ENCODE data around the gene SH3RF3.

The SH3RF3 gene

DNA sequence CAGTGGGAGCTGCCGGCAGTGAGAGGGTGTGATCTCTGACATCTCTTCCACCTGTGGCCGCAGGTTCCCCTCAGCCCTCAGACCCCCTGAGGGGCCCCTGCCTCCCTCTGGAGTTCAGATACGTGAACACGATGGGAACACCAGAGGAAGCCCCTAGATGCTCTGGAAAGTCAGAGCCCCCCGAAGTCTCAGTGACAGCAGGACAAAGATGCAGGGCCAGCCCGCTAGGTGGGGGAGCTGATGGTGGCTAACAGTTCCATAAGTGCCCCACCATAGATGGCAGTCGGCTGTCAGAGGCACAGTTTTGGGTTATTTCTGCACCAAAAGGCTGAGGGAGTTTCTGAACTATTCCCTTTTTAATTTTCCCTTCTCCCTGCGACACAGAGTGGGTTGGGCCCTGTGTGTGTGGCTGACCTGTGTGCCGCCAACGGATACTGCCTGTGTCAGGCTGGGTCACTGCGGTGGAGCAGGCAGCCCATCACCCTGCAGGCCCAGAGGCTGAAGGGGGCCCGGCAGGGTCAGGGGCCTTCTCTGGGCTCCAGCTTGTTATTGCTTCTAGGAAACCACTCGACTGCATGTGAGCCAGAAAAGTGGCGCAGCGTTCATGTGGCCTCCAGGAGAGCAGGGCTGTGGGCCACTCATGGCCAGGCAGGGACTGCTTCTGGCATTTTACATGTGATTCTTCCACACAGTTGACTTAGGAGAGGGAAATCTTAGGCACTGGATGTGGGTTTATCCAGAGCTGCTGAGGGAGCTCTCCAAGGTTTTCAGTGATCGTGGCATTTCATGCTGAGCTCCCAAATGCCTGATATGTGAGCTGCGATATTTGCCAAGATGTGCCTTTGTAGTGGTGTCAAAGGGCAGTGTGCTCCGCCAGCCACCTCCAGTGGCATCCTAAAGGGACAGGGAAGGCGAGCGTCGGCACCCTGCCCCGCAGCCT, 225.1 kb downstream of the SH3RF3 start:
- DNase-seq (ENCODE audit: low spot score), result no peak

DNA sequence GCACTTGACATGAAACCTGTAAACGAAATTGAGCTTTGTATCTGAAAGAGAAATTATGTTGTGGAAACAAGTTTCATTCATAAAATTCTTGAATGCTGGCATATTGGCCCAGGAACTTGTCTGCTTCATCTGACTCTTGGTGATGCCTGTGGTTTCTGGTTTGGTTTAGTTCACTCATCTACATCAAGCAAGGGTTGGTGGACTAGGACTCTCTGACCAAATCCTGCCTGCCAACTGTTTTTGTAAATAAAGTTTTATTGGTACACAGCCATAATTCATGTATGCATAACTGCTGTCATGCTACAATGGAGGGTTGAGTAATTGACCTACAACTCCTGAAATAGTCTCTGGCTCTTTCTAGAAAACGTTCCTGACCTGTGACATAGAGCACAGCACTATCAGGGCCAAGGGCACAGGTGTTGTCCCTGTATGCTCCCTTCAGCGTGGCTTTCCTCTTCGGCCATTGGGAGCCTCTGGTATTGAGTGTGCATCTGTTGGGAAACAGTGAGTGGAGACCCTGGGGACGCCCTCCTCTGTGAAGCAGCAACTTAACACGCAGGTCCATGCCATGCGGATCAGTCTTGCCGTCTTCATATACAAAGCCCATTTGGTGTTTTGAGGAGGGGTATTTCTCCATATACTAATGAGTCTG, 226.3 kb downstream of the SH3RF3 start:
- DNase-seq (ENCODE audit: low spot score), result no peak

DNA sequence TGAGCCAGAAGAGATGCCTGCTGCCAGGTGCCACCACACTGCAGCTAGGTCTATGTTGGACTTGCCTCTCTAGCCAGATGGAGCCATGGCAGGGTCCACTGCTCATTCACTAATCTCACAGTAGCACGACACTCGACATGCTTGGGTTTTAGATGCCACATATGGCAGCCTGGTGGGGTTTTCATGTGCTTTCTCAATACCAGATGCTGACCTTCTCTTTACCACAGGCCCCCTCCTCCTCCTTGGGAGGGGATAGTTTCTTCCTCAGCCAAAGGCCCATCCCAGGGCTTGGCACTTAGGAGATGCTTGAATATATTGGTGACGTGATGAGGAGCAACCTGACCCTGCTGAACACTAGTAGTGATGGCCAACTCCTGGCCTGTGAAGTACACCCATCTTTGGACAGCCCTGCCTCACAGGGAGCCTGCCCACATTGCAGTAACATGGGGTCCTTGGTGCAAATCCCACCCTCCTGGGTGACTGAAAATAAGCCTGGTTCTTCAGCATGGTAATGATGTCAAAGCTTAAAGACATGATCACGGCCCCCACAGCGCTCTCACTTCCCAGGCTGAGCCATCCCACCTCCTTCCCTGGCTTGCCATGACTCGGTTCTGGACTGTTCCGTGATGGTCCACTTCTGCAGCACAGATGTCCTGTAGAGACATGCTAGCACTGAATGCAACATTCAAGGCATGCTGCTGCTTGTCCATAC, 227.5 kb downstream of the SH3RF3 start:
- DNase-seq (ENCODE audit: low spot score), result no peak

DNA sequence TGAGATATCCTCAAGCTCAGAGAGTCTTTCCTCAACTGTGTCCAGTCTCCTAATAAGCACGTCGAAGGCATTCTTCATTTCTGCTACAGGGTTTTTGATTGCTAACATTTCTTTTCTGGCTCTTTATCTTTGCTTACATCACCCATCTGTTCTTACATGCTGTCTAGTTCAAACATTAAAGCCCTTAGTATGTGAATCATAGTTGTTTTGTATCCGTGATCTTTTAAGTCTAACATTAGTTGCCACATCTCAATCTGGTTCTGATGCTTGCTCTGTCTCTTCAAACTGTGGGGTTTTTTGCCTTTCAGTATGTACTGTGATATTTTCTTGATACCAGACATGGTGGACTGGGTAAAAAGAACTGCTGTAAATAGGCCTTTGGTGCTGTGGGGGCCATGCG, 235.2 kb downstream of the SH3RF3 start:
- DNase-seq (ENCODE audit: low spot score), result no peak

DNA sequence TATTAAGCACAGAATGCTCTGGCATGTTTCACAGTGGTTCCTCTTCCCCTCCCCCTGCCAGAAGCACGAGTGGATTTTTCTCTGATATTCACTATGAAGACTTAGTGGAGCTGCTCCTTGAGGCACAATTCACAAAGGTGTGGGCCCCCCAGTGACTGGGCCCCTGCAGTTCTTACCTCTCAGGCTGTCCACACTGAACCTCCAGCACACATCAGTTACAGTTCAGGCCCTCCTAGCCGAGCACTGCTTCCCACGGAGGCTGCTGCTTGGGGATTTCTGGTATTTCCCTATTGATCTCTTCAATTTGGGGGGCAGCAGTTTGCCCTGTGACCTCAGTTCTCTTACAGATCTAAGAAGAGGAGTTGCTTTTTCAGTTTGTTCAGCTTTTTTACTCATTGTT, 236.1 kb downstream of the SH3RF3 start:
- no peak for DNase-seq (ENCODE audit: low spot score)

DNA sequence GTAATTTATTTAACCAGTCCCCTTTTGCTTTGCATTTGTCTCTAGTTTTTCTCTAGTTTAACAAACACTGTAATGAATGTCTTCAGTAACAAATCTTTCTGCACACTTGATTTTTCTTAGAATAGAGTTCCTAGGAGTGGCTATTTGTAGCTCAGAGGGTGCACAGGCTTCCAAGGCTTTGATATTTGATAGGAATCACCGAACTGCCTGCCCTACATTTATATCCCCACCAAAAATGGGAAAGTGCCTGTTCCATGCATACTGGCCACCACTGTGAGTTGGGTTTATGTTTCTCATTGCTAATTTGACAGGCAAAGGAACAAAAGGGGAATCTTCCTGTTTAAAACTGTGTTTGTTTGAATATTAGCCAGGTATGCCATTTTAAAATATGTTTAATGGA, 238.7 kb downstream of the SH3RF3 start:
- DNase-seq (ENCODE audit: low spot score), result no peak

DNA sequence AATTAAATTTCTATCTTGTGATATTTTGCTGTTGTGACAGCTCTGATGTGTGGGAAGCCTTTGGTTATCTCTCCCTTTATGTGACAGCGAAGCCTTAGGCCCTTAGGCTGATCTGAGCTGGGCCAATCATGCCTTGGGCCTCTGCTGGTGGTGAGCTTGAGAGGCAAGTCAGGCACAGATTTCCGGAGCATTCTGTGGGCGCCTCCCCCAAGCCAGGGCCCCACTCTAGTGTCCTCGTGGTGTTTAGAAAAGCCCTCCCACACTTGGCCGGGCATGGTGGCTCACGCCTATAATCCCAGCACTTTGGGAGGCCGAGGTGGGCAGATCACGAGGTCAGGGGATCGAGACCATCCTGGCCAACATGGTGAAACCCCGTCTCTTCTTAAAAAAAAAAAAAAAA, 239.8 kb downstream of the SH3RF3 start:
- DNase-seq (ENCODE audit: low spot score), result no peak

DNA sequence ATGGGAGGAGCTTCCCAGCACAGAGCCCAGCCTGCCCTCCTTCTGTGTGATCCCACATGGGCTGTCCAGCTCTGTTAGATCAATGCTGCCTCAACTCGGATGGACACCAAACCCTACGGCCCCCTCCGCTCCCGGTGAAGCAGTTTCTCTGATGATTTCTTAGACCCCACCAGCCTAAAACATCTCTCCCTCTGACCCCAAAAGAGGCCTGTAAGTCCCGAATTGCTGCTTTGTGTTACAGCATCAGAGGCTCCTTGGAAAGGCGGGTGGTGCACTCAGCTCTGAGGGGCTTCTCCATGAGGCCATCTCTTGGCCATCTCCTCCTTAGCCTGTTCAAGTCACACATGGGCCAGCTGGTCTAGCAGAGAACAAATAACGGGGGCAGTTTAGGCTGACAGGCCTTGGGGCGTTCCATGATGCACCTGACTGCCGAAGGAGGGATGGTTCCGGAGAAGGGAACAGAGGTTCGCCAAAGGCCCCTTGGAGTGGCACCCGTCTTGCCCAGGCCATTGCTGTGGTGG, 240.7 kb downstream of the SH3RF3 start:
- DNase-seq (ENCODE audit: low spot score), result no peak

DNA sequence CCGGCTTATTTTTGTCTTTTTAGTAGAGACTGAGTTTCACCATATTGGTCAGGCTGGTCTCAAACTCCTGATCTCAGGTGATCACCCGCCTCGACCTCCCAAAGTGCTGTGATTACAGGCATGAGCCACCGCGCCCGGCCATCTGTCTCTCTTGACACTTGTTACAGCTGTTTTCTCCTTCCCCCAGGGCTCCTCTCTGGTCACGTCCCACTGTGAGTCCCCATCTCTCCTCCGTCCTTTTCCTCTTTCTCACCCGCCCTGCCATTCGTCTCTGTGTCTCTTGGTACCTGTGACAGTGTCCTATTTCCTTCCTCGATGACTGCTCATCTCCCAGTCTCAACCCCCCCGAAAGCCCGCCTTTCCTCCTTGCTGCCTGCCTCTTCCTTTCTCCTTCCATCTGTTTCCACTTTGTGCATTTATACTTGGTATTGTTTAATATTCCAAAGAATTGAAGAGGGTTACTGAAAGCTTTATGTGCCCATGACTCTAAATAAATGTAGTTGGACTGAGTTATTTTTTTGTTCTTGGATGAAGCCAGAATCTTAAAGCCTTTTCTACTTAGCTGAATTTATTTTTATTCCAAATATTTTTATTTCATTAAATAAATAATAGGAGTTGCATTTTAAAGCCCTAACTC, 241.5 kb downstream of the SH3RF3 start:
- DNase-seq (ENCODE audit: low spot score), result no peak

DNA sequence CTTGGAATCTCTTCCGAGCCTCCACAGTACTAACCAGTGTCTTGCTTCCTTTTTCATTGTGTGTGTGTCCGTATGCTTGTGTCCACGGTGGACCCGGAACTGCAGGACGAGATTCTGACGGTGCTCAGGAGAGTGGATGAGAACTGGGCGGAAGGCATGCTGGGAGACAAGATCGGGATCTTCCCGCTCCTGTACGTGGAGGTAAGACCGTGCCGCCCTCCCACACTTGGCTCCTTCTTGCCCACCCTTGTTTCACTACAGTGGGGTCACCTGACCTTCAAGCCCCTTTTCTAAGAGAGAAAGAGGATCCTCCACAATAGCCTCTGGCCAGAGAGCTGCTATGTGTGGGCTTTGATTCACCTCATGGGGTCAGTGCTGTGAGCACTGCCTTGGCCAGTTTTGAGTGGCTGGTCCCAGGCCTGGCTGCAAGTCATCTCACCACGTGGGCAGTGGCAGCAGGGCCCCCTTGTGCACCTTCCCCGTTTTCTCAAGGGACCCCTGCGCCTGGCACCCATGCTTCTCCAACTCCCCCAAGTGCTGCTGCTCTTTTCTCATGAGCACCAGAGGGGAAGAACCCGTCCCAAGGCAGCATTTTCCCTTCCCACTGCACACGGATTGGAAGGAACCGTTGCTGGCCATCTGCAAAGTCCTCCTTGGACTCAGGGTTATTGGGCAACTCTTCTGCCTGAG, 242.6 kb downstream of the SH3RF3 start:
- no peak for DNase-seq (ENCODE audit: low spot score)

DNA sequence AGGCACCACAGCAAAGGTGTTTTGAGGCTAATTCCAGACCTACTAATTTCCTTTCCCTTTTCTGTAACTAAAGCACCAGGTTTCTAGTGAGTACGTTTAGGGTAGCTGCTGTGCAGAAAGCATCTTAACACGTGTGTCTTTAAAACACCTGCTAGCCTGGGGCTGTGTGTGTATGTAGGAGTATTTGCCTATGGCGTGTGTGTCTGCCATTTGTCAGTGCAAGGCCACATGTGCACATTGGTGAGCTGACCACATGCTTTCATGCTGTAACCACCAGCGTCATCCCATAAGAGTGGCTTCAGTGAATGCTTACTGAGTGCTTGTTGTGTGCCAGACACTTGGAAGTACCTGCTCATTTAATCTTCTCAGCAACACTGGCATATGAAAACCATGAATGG, 243.2 kb downstream of the SH3RF3 start:
- no peak for DNase-seq (ENCODE audit: low spot score)

DNA sequence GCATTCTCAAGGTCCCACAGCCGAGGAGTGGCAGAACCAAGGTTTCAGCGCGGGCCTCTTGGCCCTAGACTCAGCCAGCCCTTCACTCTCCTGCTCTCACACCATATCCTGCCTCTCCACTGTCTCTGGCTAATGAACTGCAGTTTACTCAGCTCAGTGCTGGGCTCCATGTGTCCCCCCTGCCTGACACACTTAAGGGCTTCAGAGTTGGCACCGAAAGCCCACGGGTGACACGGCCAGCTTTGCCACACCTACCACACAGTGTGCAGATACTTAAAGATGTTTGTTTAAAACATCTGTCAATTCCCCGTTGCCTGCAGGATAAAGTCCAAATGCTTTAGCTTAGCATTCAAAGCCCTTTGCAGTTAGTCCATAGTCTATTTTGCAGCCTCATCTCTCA, 243.6 kb downstream of the SH3RF3 start:
- no peak for DNase-seq (ENCODE audit: low spot score)

DNA sequence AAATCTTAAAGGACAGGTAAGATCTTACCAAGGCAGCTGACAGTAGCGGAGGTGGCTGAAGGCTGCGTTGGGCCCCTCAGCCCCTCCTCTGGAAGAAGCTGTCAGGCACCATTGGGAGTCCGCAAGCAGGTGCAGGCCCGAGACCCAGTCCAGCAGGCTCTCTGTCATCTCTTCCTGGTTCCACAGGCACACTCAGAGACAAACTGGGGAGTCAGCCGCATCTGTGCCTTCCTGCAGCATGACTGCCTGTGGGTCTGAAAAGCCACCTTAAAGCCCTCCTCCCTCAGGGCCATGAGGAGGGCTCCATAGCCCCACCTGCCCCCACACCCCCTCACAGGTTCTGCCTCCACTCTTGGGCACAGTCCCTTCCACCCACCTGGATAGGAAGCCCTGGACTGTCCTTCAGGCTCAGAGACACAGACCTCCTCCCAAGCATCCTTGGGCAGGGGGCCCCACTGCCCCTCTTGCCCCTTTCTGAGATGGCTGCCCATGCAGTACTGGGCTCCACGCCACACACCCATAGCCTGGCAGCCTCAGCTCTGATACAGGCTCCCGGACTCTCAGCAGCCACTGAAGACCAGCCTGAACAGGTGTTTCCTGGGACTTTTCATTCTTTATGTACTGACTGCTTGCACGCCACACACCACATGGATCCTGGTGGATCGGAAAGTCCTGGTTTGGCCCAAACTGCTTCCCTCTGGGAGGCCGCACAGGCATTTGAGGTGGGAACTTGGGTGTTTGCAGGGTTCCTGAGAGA, 245.0 kb downstream of the SH3RF3 start:
- DNase-seq (ENCODE audit: low spot score), result no peak

DNA sequence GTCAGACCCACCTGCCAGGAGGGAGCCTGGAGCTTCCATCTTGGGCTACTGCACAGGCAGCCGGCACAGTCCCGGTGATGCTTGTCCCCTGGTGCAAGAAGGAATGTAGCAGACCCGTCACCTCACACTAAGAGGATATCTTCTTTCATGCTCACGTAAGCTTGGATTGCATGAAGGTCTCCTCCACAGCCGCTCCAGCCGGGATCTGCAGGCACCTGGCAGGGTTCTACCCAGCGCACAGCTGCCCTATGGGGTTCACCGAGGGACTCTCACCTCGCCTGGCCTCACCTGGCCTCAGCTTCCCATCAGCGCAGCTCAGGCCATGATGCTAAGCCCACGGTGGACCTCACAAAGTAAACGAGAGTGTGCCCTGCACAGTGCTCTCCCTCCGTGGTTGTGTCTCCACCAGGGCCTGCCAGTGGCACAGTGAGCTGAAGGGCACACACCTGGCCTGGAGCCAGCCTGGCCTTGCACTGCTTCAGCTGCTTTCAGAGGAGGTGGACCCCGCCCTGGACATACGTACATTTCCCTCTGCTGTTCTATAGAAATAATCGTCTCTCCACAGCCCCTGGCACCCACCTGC, 245.6 kb downstream of the SH3RF3 start:
- DNase-seq (ENCODE audit: low spot score), result no peak

DNA sequence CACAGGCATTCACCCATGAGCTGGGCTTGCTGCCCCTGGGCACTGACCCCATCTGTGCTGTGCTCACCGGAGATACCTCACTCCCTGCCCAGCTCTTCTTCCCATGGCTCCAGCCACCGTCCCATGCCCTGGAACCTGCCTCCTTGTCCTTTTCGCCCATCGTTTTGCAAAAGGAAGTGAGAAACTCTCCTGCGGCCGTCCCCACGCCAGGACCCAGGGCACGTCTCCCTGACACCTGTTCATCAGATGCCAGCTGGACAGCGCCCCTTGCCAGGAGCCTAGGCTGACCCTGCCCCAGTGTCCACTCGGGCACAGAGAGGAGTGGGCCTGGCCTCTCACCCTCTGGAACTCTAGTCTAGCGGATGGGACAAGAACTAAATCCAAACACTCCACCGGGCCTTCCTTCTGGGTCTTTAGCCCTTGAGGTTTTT, 246.1 kb downstream of the SH3RF3 start:
- no peak for DNase-seq (ENCODE audit: low spot score)

DNA sequence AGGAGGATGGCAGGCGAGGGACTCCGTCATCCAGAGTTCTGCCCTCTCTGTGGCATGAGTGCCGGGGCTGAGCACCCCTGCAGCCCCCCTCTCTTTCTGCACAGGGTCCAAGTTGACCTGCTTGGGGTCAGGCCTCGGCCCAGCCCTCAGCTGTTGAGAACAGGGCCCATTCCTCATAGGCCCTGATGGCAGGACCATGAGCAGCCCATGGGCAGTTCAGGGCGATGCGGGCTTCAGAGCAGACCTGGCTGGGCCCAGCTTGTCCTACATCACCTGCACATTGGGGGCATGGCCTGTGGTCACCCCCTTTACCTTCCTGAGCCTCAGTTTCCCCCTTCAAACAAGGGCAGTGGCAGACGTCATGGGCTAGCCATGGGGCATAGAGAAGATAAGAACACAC, 246.7 kb downstream of the SH3RF3 start:
- DNase-seq (ENCODE audit: low spot score), result no peak

DNA sequence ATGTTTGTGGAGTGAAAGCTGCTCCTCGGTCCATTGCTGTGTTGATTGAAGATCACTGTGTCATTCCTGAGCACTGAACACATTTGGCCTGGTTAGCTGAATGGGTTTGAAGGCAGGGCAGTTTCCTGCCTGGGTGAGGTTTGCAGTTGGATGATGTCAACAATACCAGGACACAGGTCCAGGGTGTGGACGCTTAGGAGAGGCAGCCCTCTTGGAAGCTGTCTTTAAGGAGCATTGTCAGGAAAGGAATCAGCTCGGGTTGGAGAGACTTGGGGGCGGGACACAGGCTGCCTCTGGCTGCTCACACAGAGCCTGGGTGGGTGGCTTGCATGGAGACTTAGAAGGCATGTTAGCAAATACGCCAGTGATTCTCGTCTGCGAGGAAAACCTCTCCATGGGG, 247.1 kb downstream of the SH3RF3 start:
- no peak for DNase-seq (ENCODE audit: low spot score)

DNA sequence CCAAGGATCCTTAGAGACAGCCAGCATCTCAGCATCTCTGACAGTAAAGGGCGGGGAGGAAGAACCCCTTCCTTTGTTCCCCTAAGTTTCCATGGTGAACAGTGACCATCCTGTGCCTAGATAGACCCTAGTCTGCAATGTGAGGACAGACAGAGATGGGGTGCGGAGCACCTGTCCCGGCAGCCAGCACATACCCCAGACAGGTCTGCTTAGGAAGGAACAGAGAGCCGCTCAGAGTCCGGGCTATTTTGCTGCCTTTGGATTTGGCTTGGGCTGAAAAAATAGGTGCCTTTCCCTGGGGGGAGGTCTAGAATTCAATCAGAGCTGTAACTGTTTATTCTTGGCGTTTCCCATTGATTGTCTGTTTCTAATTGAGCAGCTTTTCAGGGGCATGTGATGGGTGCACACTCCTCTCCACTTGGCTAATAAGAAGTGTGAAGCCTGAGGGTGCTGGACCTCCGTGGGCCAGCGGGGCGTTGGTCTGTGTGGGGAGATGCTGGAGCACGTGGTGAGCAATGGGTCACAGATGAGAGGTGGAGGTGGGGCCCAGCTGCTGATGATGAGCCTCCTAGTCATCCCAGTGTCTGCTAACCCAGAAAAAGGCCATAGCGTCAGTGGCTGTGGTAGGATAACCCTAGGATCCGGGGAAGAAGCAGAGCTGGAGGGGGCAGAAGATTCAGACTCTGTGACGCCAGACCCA, 247.9 kb downstream of the SH3RF3 start:
- no peak for DNase-seq (ENCODE audit: low spot score)

DNA sequence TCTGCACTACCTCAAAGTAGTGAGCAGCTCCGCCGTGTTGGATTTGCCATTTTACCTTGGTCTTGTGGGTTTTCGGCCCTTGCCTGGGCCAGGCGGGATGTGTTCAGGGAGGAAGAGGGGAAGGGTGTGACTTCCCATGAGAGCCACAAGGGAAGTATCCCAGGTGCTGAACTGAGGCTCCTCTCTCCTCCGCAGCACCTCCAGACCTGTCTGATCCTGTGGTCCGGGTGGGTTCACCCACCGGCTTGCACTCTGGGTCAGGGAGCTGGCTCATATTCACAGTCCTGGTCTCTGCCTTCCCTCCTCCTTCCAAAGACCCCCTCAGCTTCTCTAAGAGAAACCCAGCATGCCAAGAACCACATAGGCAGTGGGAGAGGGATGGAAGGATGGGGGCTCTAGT, 249.0 kb downstream of the SH3RF3 start:
- DNase-seq (ENCODE audit: low spot score), result no peak

DNA sequence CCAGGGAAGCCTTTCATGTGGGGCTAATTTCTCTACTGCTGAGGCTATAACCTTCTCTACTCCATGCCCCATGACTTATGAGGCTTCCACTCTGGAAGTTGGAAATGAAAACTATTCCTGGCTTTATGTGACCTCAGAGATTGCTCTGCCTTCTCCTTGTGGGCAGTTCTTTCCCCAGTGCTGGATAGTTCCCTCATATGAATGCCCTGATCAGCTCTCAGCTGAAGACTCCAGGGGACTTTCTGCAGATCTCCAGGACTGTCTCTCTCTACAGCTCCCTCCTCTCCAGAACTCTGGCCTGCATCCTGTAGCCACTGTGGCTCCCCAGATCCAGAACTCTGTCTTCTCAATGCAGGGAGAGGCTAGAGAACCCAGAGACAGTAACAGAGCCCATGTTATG, 249.7 kb downstream of the SH3RF3 start:
- no peak for DNase-seq (ENCODE audit: low spot score)
